ENCODE data around the gene DDTL. TPM values are rescaled to one million over a fixed set of nuclear protein-coding genes. Genes with fewer than 3 reads are reported as not detected.
"Not testable (repeated sequence)": the region's sequence is repeated elsewhere in the genome, so short reads cannot be mapped to it uniquely, and the experiment has no call there.

DDTL gene
- total RNA-seq, 1 donor from 2014 or later, result 0.96 TPM

- H3K27me3 Mint-ChIP-seq (ENCODE audit: unreplicated experiment), result peaks cover 7% of the 10 kb centered on the region
- H3K4me3 Mint-ChIP-seq (ENCODE audit: unreplicated experiment), result no peak overlapping the region
- TF ChIP-seq CTCF (IDR thresholded peaks at IDR 0.05; ENCODE audit: partially characterized antibody, unreplicated experiment), result no peak
- peaks cover 3% of the 10 kb centered on the region for H3K4me1 Mint-ChIP-seq (ENCODE audit: low read depth, unreplicated experiment)
- no peak overlapping the region for H3K27ac Mint-ChIP-seq (ENCODE audit: unreplicated experiment)
- H3K9me3 Mint-ChIP-seq (ENCODE audit: unreplicated experiment), result peaks cover 3% of the 10 kb centered on the region
- no peak for DNase-seq
- H3K36me3 Mint-ChIP-seq (ENCODE audit: unreplicated experiment), result no peaks in the 10 kb centered on the region
Measured at GRCh38 chr22:23984430-23984829, 17.7 kb downstream of the DDTL start.

GRCh38 chr22:23986089-23986488 is 19.4 kb downstream of the DDTL start:
- H3K4me3 Mint-ChIP-seq (ENCODE audit: unreplicated experiment); H3K9me3 Mint-ChIP-seq (ENCODE audit: unreplicated experiment); H3K36me3 Mint-ChIP-seq (ENCODE audit: unreplicated experiment); H3K4me1 Mint-ChIP-seq (ENCODE audit: low read depth, unreplicated experiment); H3K27me3 Mint-ChIP-seq (ENCODE audit: unreplicated experiment); H3K27ac Mint-ChIP-seq (ENCODE audit: unreplicated experiment); DNase-seq: not testable (repeated sequence)

- H3K27me3 Mint-ChIP-seq (ENCODE audit: unreplicated experiment); H3K4me3 Mint-ChIP-seq (ENCODE audit: unreplicated experiment); DNase-seq; H3K27ac Mint-ChIP-seq (ENCODE audit: unreplicated experiment); H3K9me3 Mint-ChIP-seq (ENCODE audit: unreplicated experiment); H3K36me3 Mint-ChIP-seq (ENCODE audit: unreplicated experiment); H3K4me1 Mint-ChIP-seq (ENCODE audit: low read depth, unreplicated experiment): not testable (repeated sequence)
Measured at GRCh38 chr22:23986538-23987178, 20.0 kb downstream of the DDTL start.

- not testable (repeated sequence) for H3K4me3 Mint-ChIP-seq (ENCODE audit: unreplicated experiment); DNase-seq; H3K36me3 Mint-ChIP-seq (ENCODE audit: unreplicated experiment); H3K27ac Mint-ChIP-seq (ENCODE audit: unreplicated experiment); H3K4me1 Mint-ChIP-seq (ENCODE audit: low read depth, unreplicated experiment); H3K9me3 Mint-ChIP-seq (ENCODE audit: unreplicated experiment); H3K27me3 Mint-ChIP-seq (ENCODE audit: unreplicated experiment)
Measured at GRCh38 chr22:23989583-23990244, 23.0 kb downstream of the DDTL start.

- not testable (repeated sequence) for H3K27me3 Mint-ChIP-seq (ENCODE audit: unreplicated experiment); H3K4me1 Mint-ChIP-seq (ENCODE audit: low read depth, unreplicated experiment); H3K4me3 Mint-ChIP-seq (ENCODE audit: unreplicated experiment); DNase-seq; H3K9me3 Mint-ChIP-seq (ENCODE audit: unreplicated experiment); H3K27ac Mint-ChIP-seq (ENCODE audit: unreplicated experiment); H3K36me3 Mint-ChIP-seq (ENCODE audit: unreplicated experiment)
Measured at GRCh38 chr22:23993080-23993479, 26.4 kb downstream of the DDTL start.

GRCh38 chr22:23993581-23994177 is 27.0 kb downstream of the DDTL start:
- H3K9me3 Mint-ChIP-seq (ENCODE audit: unreplicated experiment); DNase-seq; H3K4me3 Mint-ChIP-seq (ENCODE audit: unreplicated experiment); H3K36me3 Mint-ChIP-seq (ENCODE audit: unreplicated experiment); H3K27ac Mint-ChIP-seq (ENCODE audit: unreplicated experiment); H3K4me1 Mint-ChIP-seq (ENCODE audit: low read depth, unreplicated experiment); H3K27me3 Mint-ChIP-seq (ENCODE audit: unreplicated experiment): not testable (repeated sequence)

GRCh38 chr22:23997092-23997491 is 30.4 kb downstream of the DDTL start:
- Mint-ChIP-seq H3K27me3 (ENCODE audit: unreplicated experiment) (peaks cover 7% of the 10 kb centered on the region), H3K9me3 (ENCODE audit: unreplicated experiment) (no peaks in the 10 kb centered on the region), H3K27ac (ENCODE audit: unreplicated experiment) (no peak overlapping the region), H3K4me3 (ENCODE audit: unreplicated experiment) (no peak overlapping the region), H3K36me3 (ENCODE audit: unreplicated experiment) (no peaks in the 10 kb centered on the region), H3K4me1 (ENCODE audit: low read depth, unreplicated experiment) (no peaks in the 10 kb centered on the region)
- TF ChIP-seq CTCF (IDR thresholded peaks at IDR 0.05; ENCODE audit: partially characterized antibody, unreplicated experiment), result no peak
- no peak for DNase-seq

GRCh38 chr22:23999779-24000178 is 33.1 kb downstream of the DDTL start:
- not testable (repeated sequence) for H3K36me3 Mint-ChIP-seq (ENCODE audit: unreplicated experiment); H3K4me1 Mint-ChIP-seq (ENCODE audit: low read depth, unreplicated experiment); H3K27ac Mint-ChIP-seq (ENCODE audit: unreplicated experiment); H3K9me3 Mint-ChIP-seq (ENCODE audit: unreplicated experiment); H3K4me3 Mint-ChIP-seq (ENCODE audit: unreplicated experiment); DNase-seq
- H3K27me3 Mint-ChIP-seq (ENCODE audit: unreplicated experiment), result peaks cover 16% of the 10 kb centered on the region
